Hematopoietic multipotent progenitor cell treated with erythropoietin and hydrocortisone succinate and interleukin-3 and kit ligand, for 8 days (in vitro differentiated cells): Measurements from ENCODE around the gene CLDN5.

ENCODE experiments used
- DNase-seq: peaks from one replicate; pipeline ENCODE4 v3.0.0-alpha.2; 2015

CLDN5 gene

GRCh38 chr22:19478901-19479354 lies 45.3 kb downstream of the CLDN5 start, which contains the start of gene UFD1:
UFD1 (minus strand) TSS chr22:19479193; CDS start chr22:19479085, 108 bp downstream.
- DNase-seq: no peak

GRCh38 chr22:19478045-19478900 lies 45.9 kb downstream of the CLDN5 start:
- DNase-seq: peak; percentile 20

- DNase-seq: peak; percentile 38
Measured at GRCh38 chr22:19477321-19478044, 46.7 kb downstream of the CLDN5 start.

- peak; percentile 3 for DNase-seq
Measured at GRCh38 chr22:19476023-19476422, 48.2 kb downstream of the CLDN5 start.

GRCh38 chr22:19473578-19473977 lies 50.6 kb downstream of the CLDN5 start:
- no peak for DNase-seq
